DMS114 treated with DMSO at 0.1 percent for 48 hours (cell line): ENCODE data around the gene ASS1.
"Not testable (repeated sequence)": the region's sequence is repeated elsewhere in the genome, so short reads cannot be mapped to it uniquely, and the experiment has no call there.

Experiments used
- DNase-seq: peaks from one replicate; lab custom pipeline; 2025; ENCODE audit not compliant: unreplicated experiment; lab: John Stamatoyannopoulos, UW

The ASS1 gene

GRCh38 chr9:130433168-130433946 is 11.4 kb upstream of the ASS1 start:
- no peak for DNase-seq

GRCh38 chr9:130433947-130434262 is 10.9 kb upstream of the ASS1 start:
- DNase-seq, result no peak

- DNase-seq, result not testable (repeated sequence)
Measured at GRCh38 chr9:130434656-130435055, 10.1 kb upstream of the ASS1 start.

GRCh38 chr9:130437011-130437789 is 7.6 kb upstream of the ASS1 start:
- DNase-seq, result no peak

DNA sequence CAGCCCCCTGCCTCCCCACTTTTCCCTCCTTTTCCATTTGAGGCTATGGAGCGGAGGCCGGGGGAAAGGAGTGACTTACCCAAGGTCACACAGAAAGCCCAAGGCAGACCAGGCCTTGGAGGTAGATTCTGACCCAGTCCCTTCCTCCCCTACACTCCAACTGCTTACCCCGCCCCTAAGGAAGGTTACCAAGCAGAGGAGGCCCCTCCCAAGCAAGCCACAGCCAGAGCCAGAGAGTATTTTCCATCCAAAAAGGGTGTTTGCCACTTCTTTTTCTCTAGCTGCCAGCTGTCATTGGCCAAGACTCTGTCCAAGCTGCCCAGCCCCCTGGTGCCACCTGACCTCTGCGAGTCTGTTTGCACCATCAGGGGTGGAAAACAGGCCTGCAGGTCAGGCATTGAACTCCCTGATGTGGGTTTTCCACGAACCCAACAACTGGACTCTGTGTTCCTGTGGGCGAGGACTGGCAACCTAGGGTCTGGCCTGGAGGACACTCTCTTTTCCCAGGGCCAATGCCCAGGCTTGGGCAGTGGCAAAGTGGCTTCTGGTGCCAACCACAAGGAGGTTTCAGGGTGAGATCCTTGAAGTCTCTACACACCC is 6.3 kb upstream of the ASS1 start:
- DNase-seq, result no peak

- DNase-seq, result no peak
Measured at GRCh38 chr9:130441031-130441430, 3.7 kb upstream of the ASS1 start.

DNA sequence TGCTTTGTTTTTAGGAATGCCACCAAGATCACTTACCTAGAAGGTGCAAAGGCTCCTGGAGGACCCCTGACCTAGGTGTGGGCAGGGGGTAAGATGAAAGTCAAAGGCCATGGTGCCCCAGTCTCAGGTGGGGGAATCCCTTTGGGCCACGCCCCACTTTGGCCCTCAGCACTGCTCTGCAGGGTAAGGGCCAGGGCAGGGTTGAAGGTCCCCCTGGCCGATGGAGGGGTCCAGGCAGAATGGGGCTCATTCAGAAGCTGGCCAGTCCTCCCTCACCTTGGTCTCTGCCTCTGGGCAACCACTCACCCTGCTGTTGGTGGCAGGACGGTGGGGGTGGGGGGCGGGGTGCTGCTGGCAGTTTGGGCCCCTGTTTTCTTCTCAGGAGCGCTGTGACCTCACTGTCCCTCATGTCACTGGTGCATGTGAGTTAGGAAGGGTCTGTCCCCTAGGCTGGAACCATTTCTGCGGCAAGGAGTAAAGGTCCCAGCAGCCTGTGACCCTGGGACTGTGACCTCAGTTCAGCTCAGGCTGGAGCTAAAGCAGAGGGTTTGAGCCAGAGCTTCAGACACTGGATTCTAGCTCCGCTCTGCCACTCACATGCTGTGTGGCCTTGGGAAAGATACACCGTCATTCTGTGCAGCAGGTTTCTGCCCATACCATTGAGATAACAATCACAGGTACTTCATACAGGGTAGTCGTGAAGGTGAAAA is 1.9 kb upstream of the ASS1 start:
- no peak for DNase-seq

DNA sequence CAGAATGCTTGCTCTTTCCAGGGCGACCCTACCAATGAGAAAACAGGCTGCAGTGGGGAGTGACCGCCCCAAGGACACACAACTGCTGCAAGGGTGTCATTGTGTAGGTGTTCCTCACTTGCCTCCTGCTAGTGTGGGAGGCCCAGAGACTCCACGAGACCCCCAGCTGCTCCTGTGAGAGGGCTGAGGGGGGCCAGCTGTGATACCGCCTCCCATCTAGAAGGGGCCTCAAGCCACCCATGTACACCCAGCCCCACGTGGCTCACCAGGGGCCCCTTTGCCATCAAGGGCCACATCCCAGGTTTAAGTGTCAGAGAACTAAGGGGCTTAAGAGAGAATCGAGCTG is 1.3 kb upstream of the ASS1 start:
- no peak for DNase-seq

DNA sequence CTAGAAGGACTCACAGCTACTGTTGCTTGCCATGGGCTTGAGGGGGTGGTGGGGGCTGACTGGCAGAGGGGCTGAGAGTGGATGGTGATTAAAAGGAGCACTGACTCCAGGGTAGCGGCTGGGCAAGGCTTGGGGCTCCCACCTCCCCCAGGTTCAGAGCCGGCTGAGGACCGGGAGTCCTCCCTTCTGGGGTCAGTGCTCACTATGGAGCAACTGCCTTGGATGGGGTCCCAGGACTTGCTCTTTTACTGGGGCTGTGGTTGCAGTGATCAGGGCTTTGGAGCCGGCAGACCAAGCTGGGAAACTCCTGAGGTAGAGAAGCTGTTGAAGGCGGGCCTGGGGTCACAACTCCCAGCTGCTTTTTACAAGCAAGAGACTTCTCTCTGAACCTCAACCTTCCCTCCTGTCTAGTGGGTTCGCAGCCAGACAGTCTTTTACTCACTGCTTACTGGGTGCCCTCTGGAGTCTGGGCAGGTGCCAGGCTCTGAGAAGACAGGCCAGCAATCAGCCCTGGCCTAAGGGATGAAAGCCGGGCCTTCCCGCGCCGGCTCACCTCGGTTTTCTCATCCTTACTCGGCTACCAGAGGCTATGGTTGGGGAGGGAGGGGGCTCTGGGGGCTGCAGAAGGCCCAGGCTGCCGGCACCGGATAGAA is 795 bp upstream of the ASS1 start:
- DNase-seq, result no peak

DNA sequence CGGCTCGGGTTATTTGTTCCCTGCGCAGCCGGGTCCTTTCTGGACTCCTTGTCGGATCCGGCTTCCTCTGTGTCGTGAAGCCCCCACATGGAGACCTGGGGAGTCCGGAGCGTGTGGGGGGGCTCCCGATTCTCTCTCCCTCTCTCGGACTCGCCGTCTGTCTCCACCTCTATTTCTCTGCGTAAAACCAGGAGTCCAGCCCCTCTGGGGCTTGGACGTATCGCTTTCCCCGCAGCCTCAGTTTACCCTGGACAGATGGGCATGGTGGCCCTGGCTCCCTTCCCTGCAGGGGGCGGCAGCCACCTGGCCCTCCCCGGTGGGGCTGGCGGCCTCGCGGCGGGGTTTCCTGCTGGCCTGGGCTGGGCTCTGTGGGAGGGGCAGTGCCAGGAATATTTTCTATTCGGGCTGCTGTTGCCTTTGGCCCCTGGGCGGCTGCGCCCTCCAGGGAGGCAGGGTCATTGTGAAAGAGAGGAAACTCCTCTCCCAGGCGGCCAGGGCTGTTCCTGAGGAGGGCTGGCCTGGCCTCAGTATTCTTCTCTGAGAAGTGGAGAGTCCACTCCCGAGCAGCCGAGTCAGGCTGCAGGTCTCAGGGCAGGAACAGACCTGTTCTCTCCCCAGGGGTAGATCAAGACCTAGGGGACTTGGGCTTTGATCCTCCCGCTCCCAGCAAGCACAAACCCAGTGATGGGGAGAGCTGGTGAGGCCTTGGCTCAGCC is 665 bp downstream of the ASS1 start:
- DNase-seq, result no peak

- no peak for DNase-seq
Measured at GRCh38 chr9:130446101-130446861, 1.5 kb downstream of the ASS1 start.

GRCh38 chr9:130447193-130447816 is 2.5 kb downstream of the ASS1 start:
- DNase-seq, result no peak

GRCh38 chr9:130448035-130448624 is 3.4 kb downstream of the ASS1 start:
- no peak for DNase-seq

GRCh38 chr9:130448771-130449603 is 4.2 kb downstream of the ASS1 start:
- no peak for DNase-seq

- DNase-seq, result no peak
Measured at GRCh38 chr9:130450344-130451003, 5.7 kb downstream of the ASS1 start.

- DNase-seq, result no peak
Measured at GRCh38 chr9:130451004-130451390, 6.2 kb downstream of the ASS1 start.

GRCh38 chr9:130451509-130452388 is 7.0 kb downstream of the ASS1 start:
- no peak for DNase-seq
